GM06990 (cell line): ENCODE measurements around the gene C1QTNF9B.
A peak's percentile ranks its signal among the peaks of the same experiment; 100 is the strongest.

Experiments used
- DNase-seq: peaks from one replicate; pipeline ENCODE4 v3.0.0-alpha.2; 2011; ENCODE audit not compliant: insufficient read length; ENCODE audit errors: extremely low read depth
- H3K27me3 ChIP-seq: replicated peaks from 2 replicates; pipeline ENCODE4 v1.6.0; 2011; ENCODE audit warnings: low read length; ENCODE audit not compliant: control insufficient read depth, insufficient read depth
- H3K36me3 ChIP-seq: 2 replicates; pipeline ENCODE4 v1.5.1; 2011; ENCODE audit warnings: low read length; ENCODE audit not compliant: control insufficient read depth, insufficient read depth
- H3K4me3 ChIP-seq: replicated peaks from 2 replicates; pipeline ENCODE4 v1.5.1; 2011; ENCODE audit warnings: low read depth, mild to moderate bottlenecking, control low read depth, low read length
- TF ChIP-seq, protein P1 (sequence below): IDR thresholded peaks from 2 replicates; pipeline ENCODE4 v1.5.1; 2011; ENCODE audit warnings: low read length, control low read depth, mild to moderate bottlenecking, inconsistent platforms; ENCODE audit not compliant: insufficient read depth, poor library complexity, severe bottlenecking

Gene C1QTNF9B

DNA sequence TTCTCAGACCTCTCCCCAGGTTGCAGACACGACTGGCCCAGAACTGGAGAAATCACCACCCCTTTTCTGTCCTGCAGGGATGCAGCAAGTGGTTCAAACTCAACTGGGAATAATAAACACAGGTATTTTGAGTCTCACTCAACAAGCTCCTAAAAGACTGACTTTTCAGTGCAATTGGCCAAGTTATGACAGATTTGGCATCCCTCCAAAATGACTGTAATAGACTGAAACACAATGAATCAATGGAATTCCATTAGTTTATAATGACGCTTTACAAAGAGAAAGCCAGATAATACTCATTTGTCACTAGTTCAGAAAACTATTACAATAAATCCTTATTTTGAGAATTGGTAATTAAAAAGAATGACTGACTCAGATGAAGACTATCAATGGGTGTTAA is 46.2 kb downstream of the C1QTNF9B start:
- H3K4me3 ChIP-seq: no peak overlapping the region
- DNase-seq: no peak
- H3K27me3 ChIP-seq: no peaks in the 10 kb centered on the region
- no peaks in the 10 kb centered on the region for H3K36me3 ChIP-seq
- TF ChIP-seq, protein P1, sequence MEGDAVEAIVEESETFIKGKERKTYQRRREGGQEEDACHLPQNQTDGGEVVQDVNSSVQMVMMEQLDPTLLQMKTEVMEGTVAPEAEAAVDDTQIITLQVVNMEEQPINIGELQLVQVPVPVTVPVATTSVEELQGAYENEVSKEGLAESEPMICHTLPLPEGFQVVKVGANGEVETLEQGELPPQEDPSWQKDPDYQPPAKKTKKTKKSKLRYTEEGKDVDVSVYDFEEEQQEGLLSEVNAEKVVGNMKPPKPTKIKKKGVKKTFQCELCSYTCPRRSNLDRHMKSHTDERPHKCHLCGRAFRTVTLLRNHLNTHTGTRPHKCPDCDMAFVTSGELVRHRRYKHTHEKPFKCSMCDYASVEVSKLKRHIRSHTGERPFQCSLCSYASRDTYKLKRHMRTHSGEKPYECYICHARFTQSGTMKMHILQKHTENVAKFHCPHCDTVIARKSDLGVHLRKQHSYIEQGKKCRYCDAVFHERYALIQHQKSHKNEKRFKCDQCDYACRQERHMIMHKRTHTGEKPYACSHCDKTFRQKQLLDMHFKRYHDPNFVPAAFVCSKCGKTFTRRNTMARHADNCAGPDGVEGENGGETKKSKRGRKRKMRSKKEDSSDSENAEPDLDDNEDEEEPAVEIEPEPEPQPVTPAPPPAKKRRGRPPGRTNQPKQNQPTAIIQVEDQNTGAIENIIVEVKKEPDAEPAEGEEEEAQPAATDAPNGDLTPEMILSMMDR: no peak

DNA sequence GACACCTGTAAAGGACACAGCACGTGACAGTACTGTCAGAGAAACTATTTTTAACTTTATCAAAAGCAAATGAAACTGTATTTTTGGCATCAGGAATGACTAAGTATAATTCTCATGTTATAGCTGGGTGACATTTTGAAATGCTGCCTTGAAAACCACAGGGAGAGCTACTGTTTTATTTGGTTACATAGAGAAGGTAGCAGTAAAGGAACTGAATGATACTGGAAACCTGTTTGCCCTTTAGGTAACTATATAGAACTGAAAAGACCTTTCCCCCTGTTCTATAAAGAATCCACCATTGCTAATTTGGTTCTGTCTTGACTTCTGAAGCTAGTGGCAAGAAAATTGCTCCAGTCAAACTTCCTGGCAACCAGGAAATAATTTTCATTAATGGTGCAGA is 47.2 kb downstream of the C1QTNF9B start:
- Histone ChIP-seq H3K4me3 (no peak overlapping the region), H3K36me3 (no peaks in the 10 kb centered on the region), H3K27me3 (no peaks in the 10 kb centered on the region)
- TF ChIP-seq, protein P1: no peak
- no peak for DNase-seq

DNA sequence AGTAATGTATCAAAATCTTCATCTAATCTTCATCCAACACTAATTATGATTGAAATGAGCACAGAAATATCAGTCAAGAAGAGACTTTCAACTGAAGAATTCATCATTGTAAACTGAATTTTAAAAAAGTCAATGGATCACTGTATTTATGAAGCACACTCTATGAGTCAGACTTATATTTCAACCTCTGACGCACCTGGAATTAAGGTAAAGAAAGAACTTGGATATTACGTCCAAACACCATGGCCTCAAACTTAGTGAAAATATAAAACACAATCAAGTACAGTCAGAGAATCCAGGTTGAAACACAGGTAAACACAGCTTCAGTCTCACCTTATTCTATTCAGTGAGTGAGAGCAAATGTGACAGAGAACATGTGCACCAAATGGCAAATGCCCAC is 47.6 kb downstream of the C1QTNF9B start:
- Histone ChIP-seq H3K27me3 (no peaks in the 10 kb centered on the region), H3K4me3 (no peak overlapping the region), H3K36me3 (no peaks in the 10 kb centered on the region)
- no peak for DNase-seq
- TF ChIP-seq, protein P1: no peak

DNA sequence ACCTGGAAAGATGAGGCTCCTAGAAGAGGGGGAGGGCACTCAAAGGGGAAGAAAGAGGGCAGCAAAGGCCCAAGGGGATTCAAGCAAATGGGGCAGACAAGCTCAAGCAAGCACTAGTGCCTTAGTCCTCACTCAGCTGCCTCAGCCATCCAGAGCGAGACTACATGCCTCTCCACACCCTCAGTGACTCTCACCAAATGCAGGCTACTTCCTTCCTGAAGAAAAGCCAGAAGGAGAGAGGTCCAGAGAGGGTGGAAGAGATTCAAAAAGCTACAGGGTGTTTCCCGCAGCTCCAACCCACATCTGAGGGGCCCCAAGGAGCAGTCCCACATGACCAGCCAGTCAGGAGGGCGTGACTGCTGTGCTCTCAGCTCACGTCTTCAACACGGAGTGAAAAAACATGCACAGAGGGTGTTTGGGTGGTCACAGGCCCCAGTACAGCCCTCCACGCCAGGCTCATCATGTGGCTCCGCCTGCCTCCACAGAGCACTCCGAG is 48.6 kb downstream of the C1QTNF9B start:
- no peak overlapping the region for H3K4me3 ChIP-seq
- H3K27me3 ChIP-seq: no peaks in the 10 kb centered on the region
- peak; percentile 54 for DNase-seq
- TF ChIP-seq, protein P1: no peak
- no peaks in the 10 kb centered on the region for H3K36me3 ChIP-seq

DNA sequence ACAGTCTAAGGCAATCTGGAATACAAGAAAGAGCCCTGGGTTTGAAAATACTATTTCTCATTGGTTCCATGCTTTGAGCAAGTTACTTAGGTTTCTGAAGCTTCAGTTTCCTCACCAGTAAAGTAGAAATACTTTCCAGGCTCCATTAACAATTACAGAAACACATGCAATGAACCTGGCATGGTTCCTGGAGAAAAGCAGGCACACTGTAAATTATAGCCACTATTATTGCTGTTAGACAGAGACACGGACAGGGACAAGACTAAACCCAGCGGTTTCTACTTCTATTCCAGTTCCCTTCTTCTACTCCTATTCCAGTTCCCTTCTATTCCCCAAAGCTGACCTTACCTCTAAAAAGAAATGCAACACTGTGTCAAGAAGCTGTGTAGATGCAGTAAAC is 49.3 kb downstream of the C1QTNF9B start:
- DNase-seq: no peak
- H3K36me3 ChIP-seq: no peaks in the 10 kb centered on the region
- TF ChIP-seq, protein P1: no peak
- no peak overlapping the region for H3K4me3 ChIP-seq
- H3K27me3 ChIP-seq: no peaks in the 10 kb centered on the region

DNA sequence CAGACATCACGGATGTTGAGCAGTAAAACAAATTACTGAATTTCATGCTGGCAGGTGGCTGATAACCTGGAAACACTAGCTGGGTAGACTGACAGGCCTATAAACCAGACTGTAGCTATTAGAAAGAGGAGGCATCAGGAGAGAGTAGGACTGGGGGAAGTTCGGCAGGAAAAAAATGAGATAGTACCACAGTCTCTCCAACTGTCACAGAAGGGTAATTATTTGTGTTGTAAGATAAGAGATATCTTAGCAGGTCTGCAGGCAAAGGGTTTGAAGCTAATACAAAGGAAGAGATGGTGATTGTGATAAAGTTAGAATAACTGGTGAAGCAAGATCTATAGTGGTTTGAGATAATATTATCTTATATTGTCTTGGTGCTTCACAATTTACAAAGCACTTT is 49.8 kb downstream of the C1QTNF9B start:
- TF ChIP-seq, protein P1: no peak
- Histone ChIP-seq H3K36me3 (no peaks in the 10 kb centered on the region), H3K4me3 (no peak overlapping the region), H3K27me3 (no peaks in the 10 kb centered on the region)
- DNase-seq: no peak
